ENCODE measurements around the gene TUBB2B.

DNA sequence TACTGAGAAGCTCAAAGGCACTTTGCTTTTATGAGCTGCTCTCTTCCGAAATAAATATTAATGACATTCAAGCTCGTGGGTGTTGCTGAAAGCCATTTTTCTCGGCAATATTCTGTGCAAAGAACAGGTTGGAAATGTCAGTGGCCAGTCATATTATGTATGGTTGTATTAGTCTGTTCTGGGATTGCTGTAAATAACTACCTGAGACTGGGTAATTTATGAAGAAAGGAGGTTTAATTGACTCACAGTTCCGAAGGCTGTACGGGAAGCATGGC, 32.1 kb downstream of the TUBB2B start:
- TF ChIP-seq, protein P1, sequence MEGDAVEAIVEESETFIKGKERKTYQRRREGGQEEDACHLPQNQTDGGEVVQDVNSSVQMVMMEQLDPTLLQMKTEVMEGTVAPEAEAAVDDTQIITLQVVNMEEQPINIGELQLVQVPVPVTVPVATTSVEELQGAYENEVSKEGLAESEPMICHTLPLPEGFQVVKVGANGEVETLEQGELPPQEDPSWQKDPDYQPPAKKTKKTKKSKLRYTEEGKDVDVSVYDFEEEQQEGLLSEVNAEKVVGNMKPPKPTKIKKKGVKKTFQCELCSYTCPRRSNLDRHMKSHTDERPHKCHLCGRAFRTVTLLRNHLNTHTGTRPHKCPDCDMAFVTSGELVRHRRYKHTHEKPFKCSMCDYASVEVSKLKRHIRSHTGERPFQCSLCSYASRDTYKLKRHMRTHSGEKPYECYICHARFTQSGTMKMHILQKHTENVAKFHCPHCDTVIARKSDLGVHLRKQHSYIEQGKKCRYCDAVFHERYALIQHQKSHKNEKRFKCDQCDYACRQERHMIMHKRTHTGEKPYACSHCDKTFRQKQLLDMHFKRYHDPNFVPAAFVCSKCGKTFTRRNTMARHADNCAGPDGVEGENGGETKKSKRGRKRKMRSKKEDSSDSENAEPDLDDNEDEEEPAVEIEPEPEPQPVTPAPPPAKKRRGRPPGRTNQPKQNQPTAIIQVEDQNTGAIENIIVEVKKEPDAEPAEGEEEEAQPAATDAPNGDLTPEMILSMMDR (IDR thresholded peaks at IDR 0.05): no peak
- TF ChIP-seq POLR2AphosphoS5 (IDR thresholded peaks at IDR 0.05; ENCODE audit: insufficient read depth in 1 of 2, low read depth in 1 of 2): no peak

Data from vagina (tissue), 2 donors.